ENCODE results near the gene RASL10A. TPM values are rescaled to one million over a fixed set of nuclear protein-coding genes. Genes with fewer than 3 reads are reported as not detected.

Gene RASL10A
- total RNA-seq, 1 donor, result 0.86 TPM

GRCh38 chr22:29329581-29329980, 14.1 kb upstream of the RASL10A start:
- no peak for DNase-seq (ENCODE audit: low read depth)
- H3K4me3 ChIP-seq (ENCODE audit: low read depth, low read length), result no peak overlapping the region
- TF ChIP-seq CTCF (IDR thresholded peaks at IDR 0.05; ENCODE audit: insufficient read depth, low read depth, low read length), result no peak

GRCh38 chr22:29328566-29329500, 13.3 kb upstream of the RASL10A start:
- no peak overlapping the region for H3K4me3 ChIP-seq (ENCODE audit: low read depth, low read length)
- DNase-seq (ENCODE audit: low read depth), result no peak
- TF ChIP-seq CTCF (IDR thresholded peaks at IDR 0.05; ENCODE audit: insufficient read depth, low read depth, low read length), result no peak

DNA sequence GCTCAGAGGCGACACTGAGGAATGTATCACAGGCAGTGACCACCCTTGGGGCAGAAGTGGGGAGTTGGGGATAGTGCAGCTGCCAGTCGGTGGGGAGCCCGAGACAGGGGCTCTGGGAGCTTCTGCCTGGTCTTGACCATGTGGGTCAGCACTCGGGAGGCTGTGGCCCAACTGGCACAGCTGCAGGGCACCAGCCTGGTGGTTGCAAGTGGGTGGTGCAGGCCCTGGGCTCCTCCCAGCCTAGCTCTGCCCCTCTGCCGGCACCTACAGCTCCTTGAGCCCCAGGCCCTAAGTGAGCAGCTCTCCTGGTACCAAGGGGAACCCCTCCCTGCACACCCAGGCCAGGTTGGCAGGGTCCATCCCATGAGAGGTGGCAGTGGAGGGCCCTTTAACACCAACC, 12.6 kb upstream of the RASL10A start:
- no peak overlapping the region for H3K4me3 ChIP-seq (ENCODE audit: low read depth, low read length)
- DNase-seq (ENCODE audit: low read depth), result no peak

DNA sequence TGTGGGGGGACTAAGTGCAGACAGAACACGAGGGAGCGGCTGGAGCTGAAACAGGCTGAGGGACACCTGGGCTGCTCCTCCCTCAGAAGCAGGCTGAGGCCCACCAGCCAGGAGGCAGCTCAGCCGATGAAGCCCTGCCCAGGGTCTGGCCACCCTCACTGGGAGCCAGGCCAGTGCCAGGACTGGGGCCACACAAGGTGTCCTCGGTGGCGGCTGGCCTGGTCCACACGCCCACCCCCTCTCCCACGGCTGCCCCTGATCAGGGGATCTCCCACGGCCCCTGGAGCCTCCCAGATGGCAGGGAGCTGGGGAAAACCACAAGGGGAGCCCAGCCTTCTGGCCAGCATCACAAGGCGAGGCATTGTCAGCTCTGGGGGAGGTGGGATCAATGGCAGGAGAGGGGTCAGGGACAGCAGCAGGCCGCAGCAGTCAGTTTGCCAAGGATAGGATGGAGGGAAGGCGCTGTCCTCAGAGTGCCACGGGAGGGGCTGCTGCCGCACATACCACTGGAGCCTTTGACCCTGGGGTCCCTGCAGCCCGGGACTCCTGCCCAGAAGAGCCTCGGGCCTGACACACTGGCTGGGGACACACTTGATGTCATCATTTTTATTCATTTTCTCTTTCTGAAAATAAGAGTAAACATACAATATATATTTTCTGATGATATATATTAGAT, 11.7 kb upstream of the RASL10A start:
- no peak overlapping the region for H3K4me3 ChIP-seq (ENCODE audit: low read depth, low read length)
- no peak for TF ChIP-seq CTCF (IDR thresholded peaks at IDR 0.05; ENCODE audit: insufficient read depth, low read depth, low read length)
- no peak for DNase-seq (ENCODE audit: low read depth)

More for the DNA sequence above, 12.6 kb upstream of the RASL10A start:
- TF ChIP-seq CTCF (IDR thresholded peaks at IDR 0.05; ENCODE audit: insufficient read depth, low read depth, low read length), result no peak

DNA sequence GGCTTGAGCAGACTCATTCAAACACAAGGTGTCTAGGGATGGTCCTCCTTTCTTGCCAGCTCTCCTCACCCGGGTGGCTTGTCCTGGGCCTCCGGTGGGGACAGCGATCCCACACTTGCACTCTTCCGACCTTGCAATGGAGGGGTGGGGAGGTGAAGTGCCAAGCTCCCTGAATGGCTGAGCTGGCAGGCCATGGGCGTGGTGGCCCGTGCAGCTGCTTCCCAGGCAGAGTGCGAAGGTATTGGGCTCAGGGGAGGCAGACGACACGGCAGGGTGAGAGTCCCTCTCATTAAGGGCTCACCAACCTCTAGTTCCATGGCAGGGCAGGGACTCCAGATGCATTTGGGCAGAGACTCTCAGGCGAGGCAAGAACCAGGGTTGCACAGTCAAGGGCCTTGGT, 11.0 kb upstream of the RASL10A start:
- TF ChIP-seq CTCF (IDR thresholded peaks at IDR 0.05; ENCODE audit: insufficient read depth, low read depth, low read length), result no peak
- H3K4me3 ChIP-seq (ENCODE audit: low read depth, low read length), result no peak overlapping the region
- DNase-seq (ENCODE audit: low read depth), result no peak

- DNase-seq (ENCODE audit: low read depth), result no peak
- H3K4me3 ChIP-seq (ENCODE audit: low read depth, low read length), result no peak overlapping the region
- TF ChIP-seq CTCF (IDR thresholded peaks at IDR 0.05; ENCODE audit: insufficient read depth, low read depth, low read length), result no peak
Measured at GRCh38 chr22:29325785-29326315, 10.4 kb upstream of the RASL10A start.

All from fibroblast of villous mesenchyme (primary cell).